Vagina (tissue), 2 donors: Measurements from ENCODE around the gene SPEM2. TPM values are rescaled to one million over a fixed set of nuclear protein-coding genes. Genes with fewer than 3 reads are reported as not detected.
A peak's percentile ranks its signal among the peaks of the same experiment; 100 is the strongest.

Experiments used
- DNase-seq, 2 donors: peaks; one replicate each; pipeline ENCODE4 v3.0.0-alpha.2; 2017; ENCODE audit errors: extremely low spot score in 2 of 2
- H3K27ac ChIP-seq: fragments of 200-600 bp; sonication (generic); one replicate; pipeline ENCODE4 v1.5.1; 2019
- H3K27me3 ChIP-seq: fragments of 200-600 bp; sonication (generic); one replicate; pipeline ENCODE4 v1.5.1; 2019
- H3K36me3 ChIP-seq, 2 donors: fragments of 200-600 bp; sonication (generic); one replicate each; pipeline ENCODE4 v1.5.1; 2017 to 2019
- H3K4me1 ChIP-seq: fragments of 200-600 bp; sonication (generic); one replicate; pipeline ENCODE4 v1.5.1; 2019
- H3K4me3 ChIP-seq, 2 donors: fragments of 200-600 bp; sonication (generic); 1 replicate in 1 of 2; 2 replicates in 1 of 2; pipeline ENCODE4 v1.5.1; 2016 to 2019
- H3K9me3 ChIP-seq: fragments of 200-600 bp; sonication (generic); one replicate; pipeline ENCODE4 v1.5.1; 2019
- CTCF ChIP-seq, 3 experiments: fragments of 450-650 bp in 2 of 3; fragments of 200-600 bp in 1 of 3; sonication (generic) in 1 of 3; IDR thresholded peaks; one replicate each; pipeline ENCODE4 v1.5.1; 2017 to 2019; ENCODE audit warnings: antibody characterized with exemption in 3 of 3, mild to moderate bottlenecking in 2 of 3, moderate library complexity in 2 of 3
- POLR2A ChIP-seq, 2 donors: fragments of 450-650 bp; IDR thresholded peaks; one replicate each; pipeline ENCODE4 v1.6.1; 2017; ENCODE audit warnings: antibody characterized with exemption in 2 of 2, mild to moderate bottlenecking in 2 of 2, moderate library complexity in 2 of 2
- POLR2AphosphoS5 ChIP-seq, 2 donors: sonication (generic); formaldehyde crosslinking; IDR thresholded peaks; one replicate each; pipeline ENCODE4 v1.9.0; 2017; ENCODE audit warnings: antibody characterized with exemption in 2 of 2, mild to moderate bottlenecking in 2 of 2, low read depth in 1 of 2; ENCODE audit not compliant: insufficient read depth in 1 of 2
- intact Hi-C: fragments of 100-400 bp; cut with DNase I; formaldehyde crosslinking; loops from one replicate; pipeline ENCODE4 v1.15.1; 2023
- total RNA-seq: library from RNA; depleted of rRNA; stranded (reverse); fragments of >200 nt; gene quantifications from one replicate; pipeline ENCODE4 v1.2.3, GENCODE V29; 2016

Gene SPEM2
- total RNA-seq, 1 donor from 2014 or later = not detected

- Histone ChIP-seq H3K27me3 (no peaks in the 10 kb centered on the region), H3K4me3 (no peak overlapping the region), H3K27ac (no peak overlapping the region), H3K36me3 (no peaks in the 10 kb centered on the region), H3K4me1 (peaks cover 18% of the 10 kb centered on the region), H3K9me3 (no peaks in the 10 kb centered on the region)
- DNase-seq = no peak
- intact Hi-C loops = no loop called here
- TF ChIP-seq CTCF (IDR thresholded peaks at IDR 0.05) (no peak), POLR2AphosphoS5 (IDR thresholded peaks at IDR 0.05; ENCODE audit: insufficient read depth in 1 of 2, low read depth in 1 of 2) (no peak), POLR2A (IDR thresholded peaks at IDR 0.05) (no peak)
Observed at GRCh38 chr17:7432296-7432695, 6.9 kb downstream of the SPEM2 start.

DNA sequence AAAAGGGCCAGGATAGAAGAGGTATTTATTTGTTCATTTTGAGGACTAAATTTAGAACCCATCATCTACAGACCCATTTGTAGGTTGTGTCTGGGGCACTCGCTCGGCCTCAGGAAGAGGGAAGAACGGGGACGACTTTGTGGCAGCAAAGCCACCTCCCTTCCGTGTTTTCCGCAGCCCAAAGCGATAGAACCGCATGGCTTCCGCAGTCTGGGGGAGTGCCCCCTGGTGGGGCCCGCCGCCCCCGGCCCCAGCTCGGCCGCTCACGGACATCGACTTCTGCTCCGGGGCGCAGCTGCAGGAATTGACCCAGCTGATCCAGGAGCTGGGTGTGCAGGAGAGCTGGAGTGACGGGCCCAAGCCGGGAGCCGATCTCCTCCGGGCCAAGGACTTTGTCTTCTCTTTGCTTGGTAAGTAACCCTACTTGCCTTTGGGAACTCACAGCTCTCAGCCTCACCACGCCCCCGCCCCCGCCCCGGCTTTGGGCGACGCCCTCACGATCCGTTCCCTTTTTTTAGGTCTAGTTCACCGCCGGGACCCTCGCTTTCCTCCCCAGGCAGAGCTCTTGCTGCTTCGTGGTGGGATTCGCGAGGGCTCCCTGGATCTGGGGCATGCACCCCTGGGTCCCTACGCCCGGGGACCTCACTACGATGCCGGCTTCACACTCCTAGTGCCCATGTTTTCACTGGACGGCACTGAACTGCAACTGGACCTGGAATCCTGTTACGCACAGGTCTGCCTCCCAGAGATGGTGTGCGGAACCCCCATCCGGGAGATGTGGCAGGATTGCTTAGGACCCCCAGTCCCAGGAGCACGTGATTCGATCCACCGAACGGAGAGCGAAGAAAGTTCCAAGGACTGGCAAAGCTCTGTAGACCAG is 10.5 kb downstream of the SPEM2 start:
- no peaks in the 10 kb centered on the region for H3K27me3 ChIP-seq
- intact Hi-C loops = loop anchor here (5.0 kb wide), 2 partner anchors 84 to 121 kb away; partner anchors contain the start of genes KCTD11 and TNFSF13
- peak overlapping the region; percentile 34 to 49 for H3K4me3 ChIP-seq
- DNase-seq = no peak
- no peak for TF ChIP-seq POLR2A (IDR thresholded peaks at IDR 0.05)
- TF ChIP-seq POLR2AphosphoS5 (IDR thresholded peaks at IDR 0.05; ENCODE audit: insufficient read depth in 1 of 2, low read depth in 1 of 2) = no peak
- no peak for TF ChIP-seq CTCF (IDR thresholded peaks at IDR 0.05)
- peaks cover 54% of the 10 kb centered on the region for H3K4me1 ChIP-seq
- no peaks in the 10 kb centered on the region for H3K9me3 ChIP-seq
- peak overlapping the region; percentile 81 for H3K27ac ChIP-seq
- no peaks in the 10 kb centered on the region for H3K36me3 ChIP-seq

DNA sequence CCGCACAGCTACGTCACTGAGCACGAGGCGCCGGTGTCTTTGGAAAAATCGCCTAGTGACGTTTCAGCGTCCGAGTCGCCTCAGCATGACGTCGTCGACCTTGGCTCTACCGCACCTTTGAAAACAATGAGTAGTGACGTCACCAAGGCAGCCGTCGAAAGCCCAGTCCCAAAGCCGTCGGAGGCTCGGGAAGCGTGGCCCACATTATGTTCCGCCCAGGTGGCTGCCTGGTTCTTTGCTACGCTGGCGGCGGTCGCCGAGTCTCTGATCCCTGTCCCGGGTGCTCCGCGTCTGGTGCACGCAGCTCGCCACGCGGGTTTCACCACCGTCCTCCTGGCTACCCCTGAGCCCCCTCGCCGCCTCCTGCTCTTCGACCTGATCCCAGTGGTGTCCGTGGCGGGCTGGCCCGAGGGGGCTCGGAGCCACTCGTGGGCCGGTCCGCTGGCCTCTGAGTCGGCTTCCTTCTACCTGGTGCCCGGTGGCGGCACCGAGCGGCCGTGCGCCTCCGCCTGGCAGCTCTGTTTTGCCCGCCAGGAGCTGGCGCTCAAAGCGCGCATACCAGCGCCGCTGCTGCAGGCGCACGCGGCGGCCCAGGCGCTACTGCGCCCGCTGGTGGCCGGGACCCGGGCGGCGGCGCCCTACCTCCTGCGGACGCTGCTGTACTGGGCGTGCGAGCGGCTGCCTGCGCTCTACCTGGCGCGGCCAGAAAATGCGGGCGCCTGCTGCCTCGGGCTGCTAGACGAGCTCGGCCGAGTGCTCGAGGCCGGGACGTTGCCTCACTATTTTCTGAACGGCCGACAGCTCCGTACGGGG is 11.3 kb downstream of the SPEM2 start:
- intact Hi-C loops = loop anchor here (5.0 kb wide), 2 partner anchors 84 to 121 kb away; partner anchors contain the start of genes KCTD11 and TNFSF13
- H3K9me3 ChIP-seq = no peaks in the 10 kb centered on the region
- TF ChIP-seq POLR2AphosphoS5 (IDR thresholded peaks at IDR 0.05; ENCODE audit: insufficient read depth in 1 of 2, low read depth in 1 of 2) = peak in 1 of 2 donors; percentile 69
- TF ChIP-seq POLR2A (IDR thresholded peaks at IDR 0.05) = no peak
- TF ChIP-seq CTCF (IDR thresholded peaks at IDR 0.05) = peak; percentile 51 to 84 (median 58)
- no peak for DNase-seq
- peaks cover 56% of the 10 kb centered on the region for H3K4me1 ChIP-seq
- no peaks in the 10 kb centered on the region for H3K36me3 ChIP-seq
- no peaks in the 10 kb centered on the region for H3K27me3 ChIP-seq
- H3K27ac ChIP-seq = peak overlapping the region; percentile 81
- peak overlapping the region; percentile 34 to 49 for H3K4me3 ChIP-seq

- intact Hi-C loops = loop anchor here (5.0 kb wide), 2 partner anchors 85 to 120 kb away; partner anchors contain the start of genes KCTD11 and TNFSF13
- TF ChIP-seq POLR2AphosphoS5 (IDR thresholded peaks at IDR 0.05; ENCODE audit: insufficient read depth in 1 of 2, low read depth in 1 of 2) (no peak), POLR2A (IDR thresholded peaks at IDR 0.05) (no peak), CTCF (IDR thresholded peaks at IDR 0.05) (no peak)
Observed at GRCh38 chr17:7437369-7437863, 12.0 kb downstream of the SPEM2 start.

More at GRCh38 chr17:7437369-7437863, 12.0 kb downstream of the SPEM2 start:
- no peak for DNase-seq
- no peaks in the 10 kb centered on the region for H3K27me3 ChIP-seq
- H3K4me1 ChIP-seq = peaks cover 56% of the 10 kb centered on the region
- H3K36me3 ChIP-seq = no peaks in the 10 kb centered on the region
- H3K4me3 ChIP-seq = peak overlapping the region; percentile 34 to 49
- peak overlapping the region; percentile 81 for H3K27ac ChIP-seq
- no peaks in the 10 kb centered on the region for H3K9me3 ChIP-seq
